Small intestine (tissue), 7 donors: ENCODE data around the gene SYN1. TPM values are rescaled to one million over a fixed set of nuclear protein-coding genes. Genes with fewer than 3 reads are reported as not detected.

Experiments
- DNase-seq, 2 donors: peaks; one replicate each; pipeline versions ENCODE4 v3.0.0 to v3.0.0-alpha.2; 2013
- FAIRE-seq: peaks from 2 replicates; lab custom pipeline; 2012; peaks lifted over from hg19 to GRCh38; lab: Jason Lieb, UNC
- H3K27ac ChIP-seq, 3 donors: one replicate each; pipeline ENCODE4 v1.5.1; 2013; ENCODE audit warnings: low read length in 2 of 3, mild to moderate bottlenecking in 2 of 3, control low read depth in 1 of 3, inconsistent platforms in 1 of 3, low read depth in 1 of 3, moderate library complexity in 1 of 3
- H3K27me3 ChIP-seq, 3 donors: one replicate each; pipeline ENCODE4 v1.6.1; 2013; ENCODE audit warnings: low read length in 3 of 3, inconsistent platforms in 1 of 3; ENCODE audit not compliant: control insufficient read depth in 3 of 3, insufficient read depth in 3 of 3
- H3K36me3 ChIP-seq, 3 donors: one replicate each; pipeline ENCODE4 v1.6.1; 2013; ENCODE audit warnings: low read length in 3 of 3, inconsistent platforms in 1 of 3, low read depth in 1 of 3, mild to moderate bottlenecking in 1 of 3, moderate library complexity in 1 of 3; ENCODE audit not compliant: control insufficient read depth in 3 of 3, insufficient read depth in 2 of 3
- H3K4me1 ChIP-seq, 3 donors: one replicate each; pipeline ENCODE4 v1.6.1; 2013; ENCODE audit warnings: low read length in 2 of 3, inconsistent platforms in 1 of 3, low read depth in 1 of 3, mild to moderate bottlenecking in 1 of 3, moderate library complexity in 1 of 3; ENCODE audit not compliant: control insufficient read depth in 3 of 3, insufficient read depth in 2 of 3
- H3K4me3 ChIP-seq, 3 donors: one replicate each; pipeline ENCODE4 v1.5.1; 2013; ENCODE audit warnings: low read length in 3 of 3, control low read depth in 1 of 3, inconsistent platforms in 1 of 3, low read depth in 1 of 3, mild to moderate bottlenecking in 1 of 3, moderate library complexity in 1 of 3
- H3K9me3 ChIP-seq, 2 donors: one replicate each; pipeline ENCODE4 v1.6.1; 2013; ENCODE audit warnings: low read depth in 1 of 2, low read length in 1 of 2; ENCODE audit not compliant: control insufficient read depth in 2 of 2, insufficient read depth in 1 of 2
- WGBS, 3 donors: extraction: QIAGEN DNeasy Blood & Tissue Kit; methylation state at CpG; one replicate each; pipeline ENCODE4 v1.1.7; 2013; 5-methylcytosine and 5-hydroxymethylcytosine counted together
- polyA plus RNA-seq, 4 donors: library from polyadenylated mRNA; stranded (reverse) in 3 of 4; unstranded in 1 of 4; fragments of 200-250 nt in 3 of 4; fragments of 120-200 nt in 1 of 4; gene quantifications; one replicate each; pipeline versions ENCODE4 v1.2.1 to v1.2.3, GENCODE V29; 2013
- donor health status: healthy with polysubstance abuse.
- donor health status: control.
- donor health status: control.
- donor health status: Bipolar disorder and iron deficiency.
- donor health status: healthy.

SYN1 gene
- polyA plus RNA-seq, 4 donors = 0.27 to 3.0 (median 1.3) TPM; not detected in 1

DNA sequence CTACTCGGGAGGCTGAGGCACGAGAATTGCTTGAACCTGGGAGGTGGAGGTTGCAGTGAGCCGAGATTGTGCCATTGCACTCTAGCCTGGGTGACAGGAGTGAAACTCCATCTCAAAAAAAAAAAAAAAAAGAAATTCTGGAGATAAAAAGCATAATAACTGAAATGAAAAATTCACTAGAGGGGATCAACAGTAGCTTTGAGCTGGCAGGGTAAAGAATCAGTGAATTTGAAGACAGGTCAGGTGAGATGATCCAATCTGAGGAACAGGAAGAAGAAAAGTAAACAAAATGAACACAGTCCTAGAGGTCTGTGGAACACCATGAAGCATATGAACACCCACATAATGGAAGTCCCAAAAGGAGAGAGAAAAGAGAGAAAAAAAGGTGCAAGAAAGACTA, 22.4 kb downstream of the SYN1 start:
- WGBS, 3 donors = 80 to 94% (median 88%) methylated on average over 3 of the region's 3 CpGs
- Histone ChIP-seq H3K4me3 (no peak overlapping the region), H3K9me3 (no peaks in the 10 kb centered on the region), H3K27ac (no peak overlapping the region), H3K36me3 (no peaks in the 10 kb centered on the region), H3K4me1 (no peaks in the 10 kb centered on the region), H3K27me3 (no peaks in the 10 kb centered on the region)
- FAIRE-seq = no peak
- no peak for DNase-seq

DNA sequence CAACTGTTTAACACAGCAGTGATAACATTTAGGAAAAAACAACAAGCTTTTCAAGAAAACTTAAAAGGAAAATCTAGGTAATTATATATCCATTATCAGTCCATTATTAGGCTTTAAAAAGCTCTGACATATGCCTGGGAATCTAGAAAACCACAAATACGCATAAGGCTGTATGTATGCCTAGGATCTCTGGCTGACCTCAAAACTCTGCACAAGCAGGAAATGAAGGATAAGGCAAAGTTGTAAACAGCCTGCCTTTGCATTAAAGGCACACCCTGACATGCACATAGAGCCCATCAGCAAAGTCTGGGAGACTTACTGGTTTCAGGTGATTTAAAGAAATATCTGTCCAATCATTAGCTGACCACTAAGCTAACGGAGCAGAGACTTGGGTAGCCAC, 23.4 kb downstream of the SYN1 start:
- Histone ChIP-seq H3K36me3 (no peaks in the 10 kb centered on the region), H3K27ac (no peak overlapping the region), H3K4me3 (no peak overlapping the region), H3K27me3 (no peaks in the 10 kb centered on the region), H3K4me1 (no peaks in the 10 kb centered on the region), H3K9me3 (no peaks in the 10 kb centered on the region)
- no peak for FAIRE-seq
- DNase-seq = no peak
- WGBS, 3 donors = 78 to 84% (median 79%) methylated on average over 2 of the region's 2 CpGs

DNA sequence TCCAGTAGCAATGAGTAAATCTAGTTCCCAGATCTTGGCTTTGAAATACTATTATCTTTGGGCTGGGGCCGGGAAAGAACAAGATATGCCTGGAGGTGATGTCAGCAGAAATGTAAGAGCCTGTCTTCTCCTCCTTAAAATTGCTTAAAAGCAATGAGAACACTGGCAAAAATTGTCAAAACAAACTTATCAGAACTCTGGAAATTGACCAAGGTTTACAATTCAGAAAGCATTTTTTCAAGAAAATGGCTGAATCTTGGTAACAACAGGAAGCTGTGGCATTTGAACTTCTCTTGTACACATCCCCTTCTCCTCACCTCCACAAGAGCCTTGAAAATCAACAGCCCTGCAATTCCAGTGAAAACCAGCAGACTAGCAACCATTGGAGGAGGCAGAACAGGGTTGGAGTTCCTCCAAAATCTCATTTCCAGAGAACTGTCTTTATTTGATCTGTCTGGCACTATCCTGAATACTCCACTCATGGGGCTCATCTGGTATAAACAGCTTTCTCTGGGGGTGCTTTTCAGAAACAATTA, 23.9 kb downstream of the SYN1 start:
- Histone ChIP-seq H3K27ac (peak overlapping the region in 1 of 3 donors; percentile 44), H3K36me3 (no peaks in the 10 kb centered on the region), H3K4me3 (no peak overlapping the region), H3K9me3 (no peaks in the 10 kb centered on the region), H3K27me3 (no peaks in the 10 kb centered on the region), H3K4me1 (no peaks in the 10 kb centered on the region)
- DNase-seq (no peak), FAIRE-seq (no peak)
- WGBS, 3 donors = 39 to 76% (median 46%) methylated on average over 1 of the region's 1 CpG

DNA sequence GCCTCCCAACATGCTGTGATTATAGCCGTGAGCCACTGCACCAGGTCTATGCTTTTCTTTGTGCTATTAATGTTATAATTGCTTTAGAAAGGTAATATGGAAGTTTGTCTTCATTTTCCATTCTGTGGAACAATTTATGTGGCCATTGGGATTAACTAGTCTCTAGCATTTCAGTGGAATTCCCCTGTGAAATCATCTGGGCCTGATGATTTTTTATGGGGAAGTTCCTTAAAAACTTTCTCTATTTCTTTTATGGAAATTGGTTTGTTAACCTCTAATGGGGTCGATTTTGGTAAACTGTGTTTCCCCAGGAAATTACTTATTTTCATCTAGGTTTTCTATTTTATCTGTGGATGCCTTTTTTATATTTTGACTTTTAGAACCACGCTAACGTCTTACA, 26.1 kb downstream of the SYN1 start:
- FAIRE-seq (no peak), DNase-seq (no peak)
- 53 to 77% (median 73%) methylated on average over 4 of the region's 4 CpGs for WGBS, 3 donors

DNA sequence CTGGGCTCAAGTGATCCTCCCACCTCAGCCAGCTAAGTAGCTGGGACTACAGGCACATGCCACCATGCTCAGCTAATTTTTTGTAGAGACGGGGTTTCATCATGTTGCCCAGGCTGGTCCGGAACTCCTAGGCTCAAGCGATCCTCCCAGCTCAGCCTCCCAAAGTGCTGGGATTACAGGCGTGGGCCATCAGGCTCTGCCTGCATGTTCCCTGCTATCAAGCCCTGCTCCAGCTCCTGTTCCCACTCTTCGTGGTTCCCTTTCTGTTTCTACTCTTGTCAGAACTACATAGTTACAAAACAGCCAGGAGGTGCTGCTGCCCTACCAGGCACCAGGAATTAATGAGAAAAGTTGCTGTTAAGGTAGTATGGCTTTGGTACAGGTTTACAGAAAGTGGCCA, 28.7 kb downstream of the SYN1 start:
- 71 to 85% (median 80%) methylated on average over 5 of the region's 5 CpGs for WGBS, 3 donors
- no peaks in the 10 kb centered on the region for H3K9me3 ChIP-seq
- FAIRE-seq (no peak), DNase-seq (no peak)
- H3K27ac ChIP-seq = no peak overlapping the region
- H3K4me1 ChIP-seq = no peaks in the 10 kb centered on the region
- no peak overlapping the region for H3K4me3 ChIP-seq
- peaks cover 0 to 2% (median 0%) of the 10 kb centered on the region in 3 donors for H3K36me3 ChIP-seq
- H3K27me3 ChIP-seq = no peaks in the 10 kb centered on the region

More for the DNA sequence above, 26.1 kb downstream of the SYN1 start:
- H3K36me3 ChIP-seq = no peaks in the 10 kb centered on the region
- no peaks in the 10 kb centered on the region for H3K27me3 ChIP-seq
- no peaks in the 10 kb centered on the region for H3K9me3 ChIP-seq
- no peaks in the 10 kb centered on the region for H3K4me1 ChIP-seq
- H3K27ac ChIP-seq = no peak overlapping the region
- H3K4me3 ChIP-seq = no peak overlapping the region

DNA sequence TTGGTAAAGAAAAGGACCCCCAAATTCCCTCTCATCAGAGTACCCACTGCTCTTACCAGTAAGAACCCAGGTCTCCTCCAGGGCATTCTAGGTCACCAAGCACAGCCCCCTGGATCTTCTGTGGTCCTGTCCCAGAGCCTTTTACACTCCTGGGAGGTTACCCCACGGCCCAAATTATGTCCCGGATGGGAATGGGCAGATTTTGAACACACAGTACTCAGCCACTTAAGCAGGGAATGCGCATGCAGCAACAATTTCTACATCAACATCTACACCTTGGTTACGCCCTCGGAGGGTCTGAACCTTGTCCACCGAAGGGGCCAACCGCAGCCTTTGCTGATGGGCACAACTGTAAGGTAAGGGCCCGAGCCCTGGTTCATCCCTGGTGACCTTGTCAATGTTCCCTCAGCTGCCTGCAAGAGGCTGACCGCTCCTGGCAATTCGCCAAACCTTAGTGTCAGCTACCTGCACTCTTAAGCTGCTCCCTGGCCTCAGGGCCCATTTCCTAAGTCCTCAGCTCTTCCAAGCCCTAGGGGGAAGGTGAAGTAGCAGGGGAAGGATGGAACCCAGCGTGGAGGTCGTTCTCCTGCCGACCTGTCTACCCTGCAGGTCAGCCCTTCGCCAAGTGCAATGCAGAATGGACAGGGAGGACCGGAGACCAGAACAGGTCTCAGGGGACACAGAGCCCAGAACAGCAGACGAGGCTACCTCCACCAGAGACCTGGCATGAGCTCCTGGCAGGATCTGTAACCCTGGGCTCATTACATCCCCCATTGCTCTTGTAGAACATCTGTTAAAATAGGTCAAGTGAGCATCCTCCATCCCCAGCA, 31.5 kb downstream of the SYN1 start:
- Histone ChIP-seq H3K4me1 (no peaks in the 10 kb centered on the region), H3K9me3 (no peaks in the 10 kb centered on the region), H3K27ac (no peak overlapping the region), H3K4me3 (no peak overlapping the region), H3K27me3 (no peaks in the 10 kb centered on the region), H3K36me3 (peaks cover 0 to 9% (median 0%) of the 10 kb centered on the region in 3 donors)
- 73 to 82% (median 82%) methylated on average over 15 to 16 of the region's 16 CpGs for WGBS, 3 donors
- DNase-seq (no peak), FAIRE-seq (no peak)

DNA sequence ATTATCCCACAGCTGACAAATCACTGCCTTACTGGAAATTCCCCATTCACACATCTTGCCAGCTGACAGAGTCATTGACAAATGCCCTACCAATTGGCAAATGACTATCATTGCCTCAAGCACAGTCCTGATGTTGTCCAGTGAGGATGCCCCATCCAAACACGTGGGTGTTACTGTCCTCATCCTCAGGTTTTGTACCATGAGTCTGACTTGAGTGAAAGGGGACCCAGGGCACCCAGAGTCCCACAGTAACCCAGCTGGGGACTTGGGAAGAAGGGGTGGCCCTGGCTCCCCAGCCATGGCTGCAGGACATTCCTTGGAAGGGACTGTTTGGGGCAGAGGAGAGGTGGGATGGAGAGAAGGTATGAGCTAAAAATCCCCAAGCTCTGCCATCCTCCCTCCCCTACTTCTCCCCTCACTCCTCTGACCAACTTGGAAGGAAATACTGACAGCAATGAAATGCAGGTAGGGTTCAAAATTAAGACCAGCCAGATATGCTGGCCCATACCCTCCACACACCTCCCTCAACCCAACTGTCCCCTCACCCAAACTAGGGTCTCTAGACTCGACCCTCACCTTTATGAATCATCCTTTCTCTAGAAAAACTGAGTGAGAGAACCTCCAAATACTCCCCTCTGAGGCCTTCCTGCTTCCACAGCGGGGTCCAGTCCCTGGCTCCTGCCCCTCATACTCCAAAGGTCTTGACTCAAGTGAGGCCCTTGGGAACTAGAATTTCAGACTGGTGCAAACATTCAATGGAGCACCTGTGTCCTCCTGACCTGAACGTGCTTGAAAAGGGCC, 32.4 kb downstream of the SYN1 start:
- no peak for FAIRE-seq

DNA sequence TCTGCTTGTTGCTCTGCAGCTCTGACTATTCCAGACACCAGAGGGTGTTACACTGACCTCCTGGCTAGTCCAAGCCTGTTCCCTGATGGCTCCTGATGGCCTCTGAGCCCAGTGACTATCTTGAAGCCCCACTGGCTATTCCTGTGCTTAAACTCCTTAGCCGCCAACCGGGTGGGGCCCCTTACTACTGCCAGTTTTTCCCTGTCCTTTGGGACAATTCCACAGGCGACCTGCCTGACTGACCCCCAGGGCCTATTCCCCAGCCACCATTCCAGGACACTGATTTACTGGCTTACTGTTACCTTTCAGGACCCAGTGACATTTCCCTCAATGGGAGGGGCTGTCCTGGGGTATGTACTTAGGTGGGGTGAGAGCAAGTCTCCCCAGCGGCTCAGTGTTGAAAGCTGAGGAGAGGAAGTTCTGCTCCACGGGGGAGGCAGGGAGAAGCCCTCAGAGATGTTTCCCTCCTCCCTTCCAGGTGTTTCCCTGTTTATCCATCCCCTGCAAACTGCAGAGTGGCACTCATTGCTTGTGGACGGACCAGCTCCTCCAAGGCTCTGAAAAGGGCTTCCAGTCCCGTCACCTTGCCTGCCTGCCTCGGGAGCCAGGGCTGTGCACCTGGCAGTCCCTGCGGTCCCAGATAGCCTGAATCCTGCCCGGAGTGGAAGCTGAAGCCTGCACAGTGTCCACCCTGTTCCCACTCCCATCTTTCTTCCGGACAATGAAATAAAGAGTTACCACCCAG, 33.4 kb downstream of the SYN1 start:
- Histone ChIP-seq H3K27ac (no peak overlapping the region), H3K36me3 (peaks cover 0 to 9% (median 0%) of the 10 kb centered on the region in 3 donors), H3K27me3 (no peaks in the 10 kb centered on the region), H3K4me3 (no peak overlapping the region), H3K9me3 (no peaks in the 10 kb centered on the region), H3K4me1 (peaks cover 0 to 4% (median 0%) of the 10 kb centered on the region in 3 donors)
- DNase-seq (no peak), FAIRE-seq (no peak)
- WGBS, 3 donors = 73 to 78% (median 73%) methylated on average over 11 of the region's 11 CpGs

More for the DNA sequence above, 32.4 kb downstream of the SYN1 start:
- no peaks in the 10 kb centered on the region for H3K9me3 ChIP-seq
- peaks cover 0 to 9% (median 0%) of the 10 kb centered on the region in 3 donors for H3K36me3 ChIP-seq
- H3K4me1 ChIP-seq = no peaks in the 10 kb centered on the region
- H3K27ac ChIP-seq = no peak overlapping the region
- no peak overlapping the region for H3K4me3 ChIP-seq
- H3K27me3 ChIP-seq = no peaks in the 10 kb centered on the region
- DNase-seq = no peak
- WGBS, 3 donors = 39 to 50% (median 46%) methylated on average over 4 of the region's 4 CpGs
